CD4-positive, alpha-beta T cell (primary cell): ENCODE data around the gene POLR1B. TPM values are rescaled to one million over a fixed set of nuclear protein-coding genes. Genes with fewer than 3 reads are reported as not detected.
"Not testable (repeated sequence)": the region's sequence is repeated elsewhere in the genome, so short reads cannot be mapped to it uniquely, and the experiment has no call there.

ENCODE experiments used
- ATAC-seq: fragments of 200-7000 bp; cut with Tn5 transposase; one replicate; pipeline ENCODE4 v1.10.0; 2022; ENCODE audit warnings: mild to moderate bottlenecking; ENCODE audit not compliant: poor library complexity
- CTCF ChIA-PET: fragments of 350-600 bp; sonication (Branson Sonifier 250); formaldehyde crosslinking; loops from one replicate; lab custom pipeline; 2021; ENCODE audit warnings: antibody characterized with exemption, inconsistent platforms; lab: Charles Lee
- POLR2A ChIA-PET: fragments of 350-600 bp; sonication (Branson Sonifier 250); formaldehyde crosslinking; loops from one replicate; lab custom pipeline; 2021; ENCODE audit warnings: antibody characterized with exemption, inconsistent platforms; lab: Charles Lee
- DNase-seq, 14 experiments: peaks; one replicate each; pipeline ENCODE4 v3.0.0-alpha.2; 2013 to 2020; ENCODE audit warnings: mixed read lengths in 2 of 14
- H3K27ac ChIP-seq, 2 donors: one replicate each; pipeline versions ENCODE4 v1.5.1 to v1.7.0; 2013; ENCODE audit warnings: low read length in 2 of 2, low read depth in 1 of 2, mild to moderate bottlenecking in 1 of 2
- H3K27me3 ChIP-seq, 2 experiments: 1 replicate in 1 of 2; 2 replicates in 1 of 2; pipeline versions ENCODE4 v1.6.1 to v1.7.0; 2013; ENCODE audit warnings: low read length in 2 of 2, control low read depth in 1 of 2, mild to moderate bottlenecking in 1 of 2, moderate library complexity in 1 of 2; ENCODE audit not compliant: insufficient read depth in 2 of 2, control insufficient read depth in 1 of 2
- H3K36me3 ChIP-seq: one replicate; pipeline ENCODE4 v1.6.1; 2013; ENCODE audit warnings: low read length, control low read depth; ENCODE audit not compliant: insufficient read depth
- H3K4me1 ChIP-seq: one replicate; pipeline ENCODE4 v1.6.1; 2013; ENCODE audit warnings: low read length, control low read depth; ENCODE audit not compliant: insufficient read depth
- H3K4me3 ChIP-seq: one replicate; pipeline ENCODE4 v1.5.1; 2013; ENCODE audit warnings: mild to moderate bottlenecking, low read length, moderate library complexity
- H3K9me3 ChIP-seq, 2 experiments: 1 replicate in 1 of 2; 2 replicates in 1 of 2; pipeline versions ENCODE4 v1.6.1 to v1.7.0; 2013; ENCODE audit warnings: low read length in 2 of 2, mild to moderate bottlenecking in 2 of 2, control low read depth in 1 of 2, moderate library complexity in 1 of 2; ENCODE audit not compliant: control insufficient read depth in 1 of 2, insufficient read depth in 1 of 2
- H3K27ac Mint-ChIP-seq: one replicate; pipeline ENCODE4 v1.8.0; 2020; ENCODE audit warnings: mixed read lengths
- H3K27me3 Mint-ChIP-seq: one replicate; pipeline ENCODE4 v1.8.0; 2021; ENCODE audit warnings: mixed read lengths
- H3K36me3 Mint-ChIP-seq: one replicate; pipeline ENCODE4 v1.8.0; 2021; ENCODE audit warnings: low read depth, mixed read lengths
- H3K4me1 Mint-ChIP-seq: one replicate; pipeline ENCODE4 v1.8.0; 2021; ENCODE audit warnings: low read depth, mixed read lengths
- H3K4me3 Mint-ChIP-seq: one replicate; pipeline ENCODE4 v1.8.0; 2020; ENCODE audit warnings: mild to moderate bottlenecking, mixed read lengths
- H3K9me3 Mint-ChIP-seq: one replicate; pipeline ENCODE4 v1.8.0; 2020; ENCODE audit warnings: mixed read lengths
- intact Hi-C, 2 experiments: fragments of 100-400 bp; cut with DNase I in 1 of 2; cut with micrococcal nuclease in 1 of 2; formaldehyde crosslinking; loops; one replicate each; pipeline versions ENCODE4 v1.15.1 to v1.9.0; 2023 to 2025; cut with DNase I, micrococcal nuclease
- total RNA-seq, 174 experiments: library from RNA in 2 of 174; stranded (reverse) in 2 of 174; gene quantifications; one replicate each; pipeline ENCODE4 v1.2.3 and lab custom pipeline; 2021 to 2026
- TF ChIP-seq, protein P1 (sequence below): fragments of 200-600 bp; IDR thresholded peaks from one replicate; pipeline ENCODE4 v1.8.0; 2022; ENCODE audit warnings: antibody characterized with exemption, mild to moderate bottlenecking

The POLR1B gene
- total RNA-seq, 2 experiments from 2014 or later: 9.2 to 11.5 TPM

DNA sequence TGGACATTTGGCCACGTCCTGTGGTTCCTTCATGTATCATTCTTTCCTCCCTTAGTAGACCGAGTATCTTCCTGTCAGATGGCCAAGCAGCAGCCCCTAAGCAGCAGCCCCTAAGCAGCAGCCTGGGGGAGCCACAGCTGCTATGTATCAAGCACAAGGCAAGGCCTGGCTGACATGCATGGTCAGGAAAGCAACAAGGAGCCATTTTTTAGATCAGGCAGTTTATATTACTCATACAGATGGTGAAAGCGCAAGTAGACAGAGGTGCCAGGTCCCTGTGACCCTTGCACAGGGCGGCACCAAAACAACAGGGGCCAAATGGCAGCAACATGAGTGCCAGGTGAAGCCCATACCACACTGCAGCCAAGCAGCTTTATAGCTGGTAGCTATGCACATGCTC is 64.3 kb downstream of the POLR1B start:
- H3K36me3 ChIP-seq: no peaks in the 10 kb centered on the region
- intact Hi-C loops: no loop called here
- no peak for DNase-seq
- ChIA-PET CTCF (no interaction called here), POLR2A (no interaction called here)
- Mint-ChIP-seq H3K9me3 (no peaks in the 10 kb centered on the region), H3K27ac (no peak overlapping the region), H3K27me3 (no peaks in the 10 kb centered on the region), H3K36me3 (no peaks in the 10 kb centered on the region), H3K4me1 (no peaks in the 10 kb centered on the region), H3K4me3 (no peak overlapping the region)
- no peak for ATAC-seq
- H3K4me3 ChIP-seq: no peak overlapping the region
- H3K27me3 ChIP-seq: no peaks in the 10 kb centered on the region
- H3K4me1 ChIP-seq: no peaks in the 10 kb centered on the region
- no peak overlapping the region for H3K27ac ChIP-seq
- TF ChIP-seq, protein P1, sequence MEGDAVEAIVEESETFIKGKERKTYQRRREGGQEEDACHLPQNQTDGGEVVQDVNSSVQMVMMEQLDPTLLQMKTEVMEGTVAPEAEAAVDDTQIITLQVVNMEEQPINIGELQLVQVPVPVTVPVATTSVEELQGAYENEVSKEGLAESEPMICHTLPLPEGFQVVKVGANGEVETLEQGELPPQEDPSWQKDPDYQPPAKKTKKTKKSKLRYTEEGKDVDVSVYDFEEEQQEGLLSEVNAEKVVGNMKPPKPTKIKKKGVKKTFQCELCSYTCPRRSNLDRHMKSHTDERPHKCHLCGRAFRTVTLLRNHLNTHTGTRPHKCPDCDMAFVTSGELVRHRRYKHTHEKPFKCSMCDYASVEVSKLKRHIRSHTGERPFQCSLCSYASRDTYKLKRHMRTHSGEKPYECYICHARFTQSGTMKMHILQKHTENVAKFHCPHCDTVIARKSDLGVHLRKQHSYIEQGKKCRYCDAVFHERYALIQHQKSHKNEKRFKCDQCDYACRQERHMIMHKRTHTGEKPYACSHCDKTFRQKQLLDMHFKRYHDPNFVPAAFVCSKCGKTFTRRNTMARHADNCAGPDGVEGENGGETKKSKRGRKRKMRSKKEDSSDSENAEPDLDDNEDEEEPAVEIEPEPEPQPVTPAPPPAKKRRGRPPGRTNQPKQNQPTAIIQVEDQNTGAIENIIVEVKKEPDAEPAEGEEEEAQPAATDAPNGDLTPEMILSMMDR: no peak
- no peaks in the 10 kb centered on the region for H3K9me3 ChIP-seq

DNA sequence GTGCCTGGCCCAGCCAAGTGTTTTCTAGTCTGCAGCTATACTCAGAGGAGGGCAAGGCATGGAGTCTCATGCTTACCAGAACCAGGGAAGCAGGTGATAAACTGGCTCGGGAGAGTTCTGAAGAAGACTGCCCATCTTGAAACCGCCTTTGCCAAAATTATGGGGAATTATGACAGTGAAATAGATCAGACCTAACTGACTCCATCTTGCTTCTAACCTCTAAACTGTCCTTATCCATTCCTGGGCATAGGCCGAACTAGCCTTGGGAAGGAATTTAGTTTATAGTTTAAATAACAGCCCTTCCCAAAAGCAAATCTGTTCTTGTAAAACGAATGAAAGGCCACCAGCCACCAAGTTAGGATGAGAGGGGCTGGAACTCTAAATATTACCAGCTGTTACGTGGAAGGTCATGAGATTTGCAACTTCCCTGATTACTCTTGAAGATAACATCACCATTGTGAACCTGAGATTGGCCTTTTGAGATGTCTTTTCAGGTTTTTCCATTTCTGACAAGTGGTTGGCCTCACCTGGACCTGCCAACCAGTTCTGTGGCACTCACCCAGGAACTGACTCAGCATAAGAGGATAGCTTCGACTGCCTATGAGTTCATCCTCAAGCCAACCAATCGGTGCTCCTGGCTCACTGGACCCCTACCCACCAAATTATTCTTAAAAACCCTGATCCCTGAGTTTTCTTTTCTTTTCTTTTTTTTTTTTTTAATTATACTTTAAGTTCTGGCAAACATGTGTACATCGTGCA is 65.6 kb downstream of the POLR1B start:
- Histone ChIP-seq H3K9me3 (no peaks in the 10 kb centered on the region), H3K27me3 (no peaks in the 10 kb centered on the region), H3K36me3 (no peaks in the 10 kb centered on the region), H3K4me1 (no peaks in the 10 kb centered on the region), H3K4me3 (no peak overlapping the region), H3K27ac (no peak overlapping the region)
- ChIA-PET CTCF (no interaction called here), POLR2A (no interaction called here)
- Mint-ChIP-seq H3K9me3 (no peaks in the 10 kb centered on the region), H3K36me3 (no peaks in the 10 kb centered on the region), H3K27ac (no peak overlapping the region), H3K4me1 (no peaks in the 10 kb centered on the region), H3K27me3 (no peaks in the 10 kb centered on the region), H3K4me3 (no peak overlapping the region)
- TF ChIP-seq, protein P1: no peak
- DNase-seq (no peak), ATAC-seq (no peak)
- intact Hi-C loops: no loop called here

DNA sequence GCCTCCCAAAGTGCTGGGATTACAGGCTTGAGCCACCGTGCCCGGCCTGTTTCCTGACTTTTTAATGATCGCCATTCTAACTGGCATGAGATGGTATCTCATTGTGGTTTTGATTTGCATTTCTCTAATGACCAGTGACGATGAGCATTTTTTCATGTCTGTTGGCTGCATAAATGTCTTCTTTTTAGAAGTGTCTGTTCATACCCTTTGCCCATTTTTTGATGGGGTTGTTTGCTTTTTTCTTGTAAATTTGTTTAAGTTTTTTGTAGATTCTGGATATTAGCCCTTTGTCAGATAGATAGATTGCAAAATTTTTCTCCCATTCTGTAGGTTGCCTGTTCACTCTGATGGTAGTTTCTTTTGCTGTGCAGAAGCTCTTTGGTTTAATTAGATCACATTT is 67.1 kb downstream of the POLR1B start:
- ATAC-seq, H3K27me3 Mint-ChIP-seq, H3K9me3 Mint-ChIP-seq, H3K27me3 ChIP-seq, H3K4me3 Mint-ChIP-seq, H3K4me3 ChIP-seq, intact Hi-C loops, POLR2A ChIA-PET, H3K4me1 Mint-ChIP-seq, H3K27ac ChIP-seq, H3K36me3 ChIP-seq, H3K4me1 ChIP-seq, H3K27ac Mint-ChIP-seq, DNase-seq, H3K36me3 Mint-ChIP-seq, H3K9me3 ChIP-seq: not testable (repeated sequence)
- CTCF ChIA-PET: interaction anchor here (1.2 kb wide), 1 partner anchor 9 kb away, joined by 3 read pairs; no protein-coding TSS in a partner anchor

DNA sequence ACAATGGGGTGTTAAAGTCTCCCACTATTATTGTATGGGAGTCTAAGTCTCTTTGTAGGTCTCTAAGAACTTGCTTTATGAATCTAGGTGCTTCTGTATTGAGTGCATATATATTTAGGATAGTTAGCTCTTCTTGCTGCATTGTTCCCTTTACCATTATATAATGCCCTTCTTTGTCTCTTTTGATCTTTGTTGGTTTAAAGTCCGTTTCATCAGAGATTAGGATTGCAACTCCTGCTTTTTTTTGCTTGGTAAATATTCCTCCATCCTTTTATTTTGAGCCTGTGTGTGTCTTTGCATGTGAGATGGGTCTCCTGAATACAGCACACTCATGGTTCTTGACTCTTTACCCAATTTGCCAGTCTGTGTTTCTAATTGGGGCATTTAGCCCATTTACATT is 70.0 kb downstream of the POLR1B start:
- POLR2A ChIA-PET, H3K4me3 ChIP-seq, H3K27me3 Mint-ChIP-seq, H3K9me3 ChIP-seq, CTCF ChIA-PET, H3K27me3 ChIP-seq, H3K4me1 ChIP-seq, H3K27ac Mint-ChIP-seq, H3K36me3 ChIP-seq, intact Hi-C loops, H3K4me1 Mint-ChIP-seq, H3K4me3 Mint-ChIP-seq, DNase-seq, H3K9me3 Mint-ChIP-seq, ATAC-seq, H3K27ac ChIP-seq, H3K36me3 Mint-ChIP-seq: not testable (repeated sequence)
